Chondrocyte (in vitro differentiated cells): ENCODE data around the gene KANSL3. TPM values are rescaled to one million over a fixed set of nuclear protein-coding genes. Genes with fewer than 3 reads are reported as not detected.
"Not testable (repeated sequence)": the region's sequence is repeated elsewhere in the genome, so short reads cannot be mapped to it uniquely, and the experiment has no call there.

Experiments used
- DNase-seq: peaks from one replicate; pipeline ENCODE4 v3.0.0; 2021; ENCODE audit warnings: mixed read lengths, low spot score
- H3K27ac Mint-ChIP-seq: one replicate; pipeline ENCODE4 v1.8.0; 2021; ENCODE audit warnings: mild to moderate bottlenecking, moderate library complexity, mixed read lengths; ENCODE audit not compliant: unreplicated experiment
- H3K27me3 Mint-ChIP-seq: 2 replicates; pipeline ENCODE4 v1.8.0; 2021; ENCODE audit warnings: low read depth, mixed read lengths
- H3K36me3 Mint-ChIP-seq: 2 replicates; pipeline ENCODE4 v1.8.0; 2021; ENCODE audit warnings: low read depth, mixed read lengths
- H3K4me1 Mint-ChIP-seq: 2 replicates; pipeline ENCODE4 v1.8.0; 2021; ENCODE audit warnings: low read depth, mild to moderate bottlenecking, mixed read lengths
- H3K4me3 Mint-ChIP-seq: one replicate; pipeline ENCODE4 v1.8.0; 2021; ENCODE audit warnings: mild to moderate bottlenecking, moderate library complexity, mixed read lengths; ENCODE audit not compliant: unreplicated experiment
- H3K9me3 Mint-ChIP-seq: 2 replicates; pipeline ENCODE4 v1.8.0; 2021; ENCODE audit warnings: low read depth, mixed read lengths
- CTCF ChIP-seq: fragments of 200-600 bp; sonication (generic); IDR thresholded peaks from 2 replicates; pipeline ENCODE4 v1.5.0; 2021; ENCODE audit warnings: antibody characterized with exemption, mild to moderate bottlenecking, moderate library complexity
- total RNA-seq: library from RNA; stranded (reverse); gene quantifications from 3 replicates; pipeline ENCODE4 v1.2.1, GENCODE V29; 2021

The KANSL3 gene
- total RNA-seq, 1 donor from 2014 or later, result 32.6 TPM

- no peak overlapping the region for H3K4me3 Mint-ChIP-seq
- no peaks in the 10 kb centered on the region for H3K36me3 Mint-ChIP-seq
- H3K9me3 Mint-ChIP-seq, result peaks cover 7% of the 10 kb centered on the region
- no peaks in the 10 kb centered on the region for H3K27me3 Mint-ChIP-seq
- peak; percentile 38 for DNase-seq
- no peak for TF ChIP-seq CTCF
- H3K27ac Mint-ChIP-seq, result no peak overlapping the region
- peaks cover 5% of the 10 kb centered on the region for H3K4me1 Mint-ChIP-seq
Measured at GRCh38 chr2:96558485-96558884, 79.6 kb downstream of the KANSL3 start.

GRCh38 chr2:96558061-96558460 lies 80.1 kb downstream of the KANSL3 start:
- H3K36me3 Mint-ChIP-seq, result no peaks in the 10 kb centered on the region
- no peak for TF ChIP-seq CTCF
- H3K4me1 Mint-ChIP-seq, result peaks cover 5% of the 10 kb centered on the region
- no peak overlapping the region for H3K4me3 Mint-ChIP-seq
- H3K27ac Mint-ChIP-seq, result no peak overlapping the region
- H3K27me3 Mint-ChIP-seq, result no peaks in the 10 kb centered on the region
- H3K9me3 Mint-ChIP-seq, result peaks cover 7% of the 10 kb centered on the region
- peak; percentile 51 for DNase-seq

DNA sequence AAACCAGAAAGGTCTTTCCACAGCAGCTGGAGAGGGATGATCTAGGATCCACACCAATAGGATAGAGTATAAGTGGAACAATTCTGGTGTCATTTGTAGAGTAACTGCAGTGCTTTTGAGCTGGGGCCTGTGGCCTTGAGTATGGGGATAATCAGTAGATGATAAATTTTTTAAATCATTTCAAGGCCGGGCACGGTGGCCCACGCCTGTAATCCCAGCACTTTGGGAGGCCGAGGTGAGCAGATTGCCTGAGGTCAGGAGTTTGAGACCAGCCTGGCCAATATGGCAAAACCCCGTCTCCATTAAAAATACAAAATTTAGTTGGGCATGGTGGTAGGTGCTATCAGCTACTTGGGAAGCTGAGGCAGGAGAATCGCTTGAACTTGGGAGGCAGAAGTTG lies 80.7 kb downstream of the KANSL3 start:
- not testable (repeated sequence) for H3K4me3 Mint-ChIP-seq, H3K36me3 Mint-ChIP-seq, H3K4me1 Mint-ChIP-seq, H3K27me3 Mint-ChIP-seq, H3K9me3 Mint-ChIP-seq
- peak; percentile 29 for DNase-seq
- peak overlapping the region; percentile 45 for H3K27ac Mint-ChIP-seq

GRCh38 chr2:96556441-96557330 lies 81.4 kb downstream of the KANSL3 start:
- peak; percentile 76 for DNase-seq
- peaks cover 2% of the 10 kb centered on the region for H3K36me3 Mint-ChIP-seq
- no peaks in the 10 kb centered on the region for H3K27me3 Mint-ChIP-seq
- no peak for TF ChIP-seq CTCF
- no peak overlapping the region for H3K4me3 Mint-ChIP-seq
- peak overlapping the region; percentile 62 for H3K27ac Mint-ChIP-seq
- H3K9me3 Mint-ChIP-seq, result no peaks in the 10 kb centered on the region
- H3K4me1 Mint-ChIP-seq, result peaks cover 5% of the 10 kb centered on the region

GRCh38 chr2:96555146-96555610 lies 82.9 kb downstream of the KANSL3 start:
- DNase-seq, result peak; percentile 88
- H3K9me3 Mint-ChIP-seq, result no peaks in the 10 kb centered on the region
- no peak overlapping the region for H3K27ac Mint-ChIP-seq
- no peak for TF ChIP-seq CTCF
- H3K36me3 Mint-ChIP-seq, result peaks cover 2% of the 10 kb centered on the region
- no peak overlapping the region for H3K4me3 Mint-ChIP-seq
- peaks cover 5% of the 10 kb centered on the region for H3K4me1 Mint-ChIP-seq
- H3K27me3 Mint-ChIP-seq, result no peaks in the 10 kb centered on the region
